H1 (cell line): ENCODE data around the gene GPSM3. TPM values are rescaled to one million over a fixed set of nuclear protein-coding genes. Genes with fewer than 3 reads are reported as not detected.

ENCODE experiments used
- FOSL1 ChIP-seq: IDR thresholded peaks from 2 replicates; pipeline ENCODE4 v1.6.1; 2011; ENCODE audit warnings: mild to moderate bottlenecking, low read depth, low read length, moderate library complexity; ENCODE audit not compliant: insufficient read depth
- SP1 ChIP-seq: IDR thresholded peaks from 2 replicates; pipeline ENCODE4 v1.6.1; 2011; ENCODE audit warnings: low read depth, low read length
- polyA plus RNA-seq, 7 experiments: library from polyadenylated mRNA; depleted of rRNA in 3 of 7; stranded (reverse) in 5 of 7; unstranded in 2 of 7; fragments of >200 nt in 5 of 7; fragments of 200-250 nt in 2 of 7; gene quantifications; 1 replicate in 5 of 7; 2 replicates in 1 of 7; 4 replicates in 1 of 7; pipeline versions ENCODE4 v1.2.1 to v1.2.3, GENCODE V29; 2011 to 2013; ENCODE audit warnings: missing spikeins in 2 of 7, mixed read lengths in 2 of 7
- total RNA-seq: library from RNA; stranded (reverse); fragmentation: NEBNext Ultra II Directional; extraction: Animal tissue kit (Norgen Biotek cat#: 25700); gene quantifications from 2 replicates; pipeline ENCODE4 v1.2.1, GENCODE V29; 2021

GPSM3 gene
- total and polyA plus RNA-seq, 2 of the 8 experiments (the other 6 are each of a cell fraction or from before 2014, with no cell fraction given): 6.6 to 9.8 TPM

DNA sequence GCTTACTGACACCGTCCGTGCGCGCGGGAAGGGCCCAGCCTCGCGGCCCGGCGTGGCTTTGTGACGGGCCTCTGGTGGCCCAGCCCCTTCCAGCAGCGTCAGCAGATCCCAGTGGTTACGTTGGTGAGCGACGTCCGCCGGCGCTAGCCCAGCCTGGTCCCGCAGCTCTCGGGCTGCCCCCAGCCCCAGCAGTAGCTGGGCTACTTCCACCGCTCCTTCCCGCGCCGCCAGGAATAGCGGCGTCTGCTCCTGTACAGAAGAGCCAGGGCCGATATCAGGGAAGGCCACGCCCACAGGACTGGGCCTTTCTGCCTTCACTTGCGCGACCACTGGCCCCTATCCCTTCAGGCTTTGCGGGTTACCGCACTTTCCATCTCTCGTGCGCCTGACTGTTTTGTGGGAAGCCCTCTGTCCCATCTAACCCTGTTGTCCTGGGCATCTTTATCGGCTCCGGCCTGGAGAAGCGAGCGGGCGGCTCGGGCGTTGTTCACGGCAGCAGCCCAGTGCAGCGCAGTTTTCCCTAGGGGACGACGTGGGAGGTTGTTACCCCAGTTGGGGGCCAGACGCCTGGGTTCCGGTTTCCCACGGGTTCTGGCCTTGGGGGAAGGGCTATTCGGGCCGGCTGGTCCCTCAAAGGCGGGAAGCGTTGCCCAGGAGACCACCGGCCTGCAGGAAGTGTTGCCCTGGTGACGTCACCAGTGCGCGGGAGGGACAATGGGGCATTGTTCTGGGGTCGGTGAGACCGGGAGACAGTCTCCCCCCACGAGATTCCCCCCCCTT, 3.6 kb upstream of the GPSM3 start (continued):
- no peak for TF ChIP-seq FOSL1
- peak; percentile 40; the same call in 1 of the 2 replicates for TF ChIP-seq SP1
